ENCODE data around the gene KRCC1.
"Not testable (repeated sequence)": the region's sequence is repeated elsewhere in the genome, so short reads cannot be mapped to it uniquely, and the experiment has no call there.

Gene KRCC1

GRCh38 chr2:88074854-88075292, 19.3 kb upstream of the KRCC1 start:
- DNase-seq (ENCODE audit: low read depth in 2 of 2), result no peak

DNA sequence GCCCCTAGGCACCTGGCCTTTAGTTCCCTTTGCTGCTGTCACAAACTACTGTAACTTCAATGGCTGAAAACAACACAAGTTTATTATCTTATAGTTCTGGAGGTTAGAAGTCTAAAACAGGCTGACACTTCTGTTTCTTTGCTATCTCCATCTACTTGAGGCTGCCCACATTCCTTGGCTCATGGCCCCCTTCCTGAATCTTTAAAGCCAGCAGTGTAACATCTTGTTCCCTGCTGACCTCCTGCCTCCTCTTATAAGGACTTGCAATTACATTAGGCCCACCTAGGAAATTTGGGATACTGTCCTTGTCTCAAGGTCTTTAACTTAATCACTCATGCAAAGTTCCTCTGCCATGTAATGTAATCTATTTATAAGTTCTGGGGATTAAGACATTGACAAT, 18.6 kb upstream of the KRCC1 start:
- DNase-seq (ENCODE audit: low read depth in 2 of 2), result no peak

DNA sequence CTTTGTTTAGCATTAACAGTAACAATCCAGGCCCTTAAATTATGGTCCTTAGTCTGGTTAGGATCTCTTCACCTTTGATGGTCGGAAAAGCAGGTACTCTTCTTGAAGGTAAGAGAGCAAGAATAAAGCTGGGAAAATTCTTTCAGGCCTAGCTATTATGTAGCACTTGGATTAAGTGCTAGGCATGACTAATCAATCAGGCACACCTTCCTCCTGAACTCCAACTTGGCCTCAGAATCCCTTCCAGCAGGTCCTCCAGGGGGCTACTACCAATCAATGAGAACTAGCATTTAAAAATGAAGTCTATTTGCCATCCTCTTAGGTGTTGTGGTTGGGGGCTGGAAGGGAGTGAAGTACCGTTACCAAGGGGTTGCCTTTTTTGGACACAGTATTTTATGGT, 15.8 kb upstream of the KRCC1 start:
- no peak for DNase-seq (ENCODE audit: low read depth in 2 of 2)

GRCh38 chr2:88070055-88070454, 14.5 kb upstream of the KRCC1 start:
- no peak for DNase-seq (ENCODE audit: low read depth in 2 of 2)

DNA sequence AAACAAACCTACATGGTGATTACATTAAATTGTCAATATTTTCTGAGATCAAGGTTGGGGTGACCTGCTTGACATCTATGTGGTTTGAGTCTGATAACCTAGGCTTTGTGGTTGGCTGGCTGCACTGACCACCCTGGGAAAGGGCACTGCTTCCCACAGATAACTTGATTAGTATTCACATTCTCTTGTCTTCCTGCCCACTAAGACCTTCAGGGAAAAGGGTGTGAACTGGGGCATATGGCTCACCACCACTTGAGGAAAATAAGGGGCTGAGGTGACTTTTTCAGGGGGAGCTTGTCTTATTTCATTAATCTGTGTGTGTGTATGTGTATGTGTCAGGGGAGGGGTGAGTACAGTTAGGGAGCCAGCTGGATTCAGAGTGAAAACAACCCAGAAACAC, 13.5 kb upstream of the KRCC1 start:
- DNase-seq (ENCODE audit: low read depth in 2 of 2), result no peak

DNA sequence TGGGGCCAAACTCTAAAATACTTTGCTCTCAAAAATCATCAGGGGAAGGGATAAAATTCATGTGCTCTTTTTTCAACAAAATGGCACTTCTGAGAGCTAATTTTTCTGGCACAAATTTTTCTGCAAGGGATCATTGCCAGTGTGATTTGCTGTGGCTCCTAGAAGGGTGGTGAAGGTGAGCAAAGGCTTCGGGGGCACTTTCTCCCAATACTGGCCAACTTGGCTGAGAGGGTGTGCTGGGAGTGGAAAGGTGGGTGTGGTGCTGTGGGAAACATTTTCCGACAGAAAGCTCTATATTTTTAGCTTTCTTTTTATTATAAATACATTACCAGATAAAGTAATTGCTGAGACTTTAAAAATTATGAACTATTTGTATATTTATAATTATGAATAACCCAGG, 12.5 kb upstream of the KRCC1 start:
- no peak for DNase-seq (ENCODE audit: low read depth in 2 of 2)

GRCh38 chr2:88067598-88067997, 12.0 kb upstream of the KRCC1 start, which contains the start of gene SMYD1:
Gene SMYD1, plus strand, starts transcription at chr2:88067825. Its CDS starts 40 bp downstream, at chr2:88067865.
- DNase-seq (ENCODE audit: low read depth in 2 of 2), result no peak

DNA sequence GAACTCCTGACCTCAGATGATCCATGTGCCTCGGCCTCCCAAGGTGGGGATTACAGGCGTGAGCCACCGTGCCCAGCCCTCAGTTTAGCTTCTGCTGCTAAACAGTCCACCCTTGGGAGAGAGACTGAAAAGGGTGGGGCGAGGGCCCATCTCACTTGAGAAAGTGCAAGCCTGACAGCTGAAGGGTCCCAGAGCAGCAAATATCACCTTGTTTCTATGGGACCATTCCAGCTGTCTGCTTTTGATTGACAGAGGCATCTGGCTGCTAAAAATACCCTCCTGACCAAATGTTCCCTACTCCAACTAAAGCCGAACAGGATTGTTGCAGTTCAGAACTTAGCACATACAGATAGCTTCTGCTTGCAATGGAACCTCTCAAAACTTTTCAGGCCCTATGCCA, 11.6 kb upstream of the KRCC1 start:
- no peak for DNase-seq (ENCODE audit: low read depth in 2 of 2)

- DNase-seq (ENCODE audit: low read depth in 2 of 2), result no peak
These were observed 11.0 kb upstream of the KRCC1 start for GRCh38 chr2:88066543-88066942.

DNA sequence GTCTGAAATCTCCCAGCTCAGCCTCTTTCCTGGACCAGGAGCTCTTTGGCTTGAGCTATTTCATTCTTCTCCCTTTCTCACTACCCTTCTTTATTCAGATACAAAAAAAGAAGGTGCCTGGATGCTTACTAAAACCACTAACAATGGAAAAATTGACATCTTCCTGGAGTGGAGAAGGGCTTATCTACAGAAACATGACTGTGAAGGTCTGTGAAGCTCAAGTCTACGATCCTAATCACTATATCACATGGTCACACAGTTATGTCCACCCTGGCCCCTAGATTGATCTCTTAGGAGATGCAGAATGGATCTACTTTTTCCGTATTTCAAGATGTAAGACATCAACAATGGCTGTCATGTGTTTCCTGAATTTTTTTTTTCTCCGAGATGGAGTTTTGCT, 5.7 kb upstream of the KRCC1 start:
- no peak for DNase-seq (ENCODE audit: low read depth in 2 of 2)

- no peak for DNase-seq (ENCODE audit: low read depth in 2 of 2)
These were observed 5.3 kb upstream of the KRCC1 start for GRCh38 chr2:88060907-88061275.

DNA sequence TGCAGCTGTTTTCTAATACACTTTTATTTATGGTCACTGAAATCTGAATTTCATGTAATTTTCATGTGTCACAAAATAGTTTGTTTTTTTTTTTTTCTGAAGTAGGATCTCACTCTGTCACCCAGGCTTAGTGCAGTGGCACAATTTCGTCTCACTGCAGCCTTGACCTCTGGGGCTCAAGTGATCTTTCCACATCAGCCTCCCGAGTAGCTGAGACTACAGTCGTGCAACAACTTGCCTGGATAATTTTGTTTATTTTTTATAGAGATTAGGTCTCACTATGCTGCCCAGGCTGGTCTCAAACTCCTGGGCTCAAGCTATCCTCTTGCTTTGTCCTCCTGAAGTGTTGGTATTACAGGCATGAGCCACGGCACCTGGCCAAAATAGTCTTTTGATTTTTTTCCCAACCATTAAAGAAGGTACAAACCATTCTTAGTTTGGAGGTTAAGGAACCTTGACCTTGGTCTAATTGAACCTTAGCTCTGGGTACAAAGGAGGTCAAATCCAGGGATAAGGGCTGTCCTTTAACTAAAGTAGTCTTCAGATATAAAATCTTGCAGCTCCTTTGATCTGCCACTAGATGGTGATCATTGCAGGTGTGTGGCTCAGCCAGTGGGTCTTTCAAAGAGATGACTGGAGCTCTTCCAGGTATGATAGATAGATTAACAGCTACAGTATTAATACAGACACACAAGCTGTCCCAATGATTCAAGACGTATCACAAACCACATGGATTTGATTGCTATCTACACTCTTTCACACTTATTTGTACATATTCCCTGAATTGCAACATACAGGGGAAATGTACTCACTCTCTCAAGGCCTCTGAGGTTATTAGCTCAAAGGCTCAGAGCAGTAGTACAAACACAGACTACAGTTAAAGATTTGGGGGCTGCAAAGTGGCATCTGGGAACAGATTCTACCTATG, 4.7 kb upstream of the KRCC1 start:
- DNase-seq (ENCODE audit: low read depth in 2 of 2), result no peak

DNA sequence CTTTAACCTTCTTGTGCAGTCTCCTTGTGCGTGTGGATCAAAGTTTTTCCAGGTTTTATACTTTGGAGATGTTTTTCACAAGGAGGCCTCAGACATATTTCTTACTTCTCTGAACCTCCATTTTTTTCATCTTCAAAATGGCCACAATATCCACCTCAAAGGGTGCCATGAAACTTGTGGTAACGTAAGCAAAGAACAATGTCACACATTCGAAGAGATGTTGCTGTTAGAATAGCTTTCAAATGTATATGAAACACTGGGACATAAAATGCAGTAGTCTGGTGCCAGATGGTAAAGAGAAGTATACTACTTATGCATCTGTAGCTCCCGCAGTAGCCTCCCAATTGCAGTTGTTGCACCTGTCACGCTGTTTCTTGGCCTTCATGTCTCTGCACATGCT, 2.6 kb upstream of the KRCC1 start:
- DNase-seq (ENCODE audit: low read depth in 2 of 2), result no peak

GRCh38 chr2:88057437-88057844, 1.9 kb upstream of the KRCC1 start:
- no peak for DNase-seq (ENCODE audit: low read depth in 2 of 2)

- DNase-seq (ENCODE audit: low read depth in 2 of 2), result no peak
These were observed 707 bp downstream of the KRCC1 start for GRCh38 chr2:88054782-88055370.

- no peak for DNase-seq (ENCODE audit: low read depth in 2 of 2)
These were observed 1.4 kb downstream of the KRCC1 start for GRCh38 chr2:88053934-88054781.

DNA sequence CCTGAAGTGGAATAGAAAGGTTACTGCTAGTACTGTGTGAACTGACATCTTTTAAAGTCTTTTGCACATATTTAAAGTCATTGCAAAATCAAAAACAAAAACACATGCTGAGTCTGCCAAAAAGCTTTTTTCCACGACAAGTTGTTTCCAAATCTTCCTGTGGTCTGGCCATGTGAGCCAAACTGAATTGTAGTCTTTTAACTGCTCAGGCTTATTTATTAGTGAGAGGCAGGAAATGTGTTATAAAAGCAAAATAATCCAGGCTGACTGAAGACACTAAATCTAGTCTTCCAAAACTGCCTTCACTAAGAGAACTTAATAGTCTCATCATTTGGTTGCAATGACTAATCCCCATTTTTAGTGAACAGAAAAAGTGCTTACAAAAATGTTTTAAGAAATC, 2.3 kb downstream of the KRCC1 start:
- no peak for DNase-seq (ENCODE audit: low read depth in 2 of 2)

DNA sequence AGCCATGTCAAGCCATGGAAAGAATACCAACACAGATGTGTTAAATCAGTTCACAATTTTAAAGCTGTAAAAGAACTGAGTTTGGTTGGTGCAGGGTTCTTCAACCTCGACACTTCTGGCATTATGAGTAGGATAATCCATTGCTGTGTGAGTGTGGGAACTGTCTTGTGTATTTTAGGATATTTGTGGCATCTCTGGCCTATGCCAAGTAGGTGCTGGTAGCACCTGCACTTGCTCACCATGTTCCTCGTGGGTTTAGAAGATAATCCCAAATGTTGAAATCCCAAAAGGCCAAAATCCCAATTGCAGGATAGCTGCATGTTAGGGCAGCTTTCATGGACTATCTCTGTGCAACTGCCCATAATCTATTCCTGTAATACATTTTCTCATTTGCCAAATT, 3.8 kb downstream of the KRCC1 start:
- no peak for DNase-seq (ENCODE audit: low read depth in 2 of 2)

DNA sequence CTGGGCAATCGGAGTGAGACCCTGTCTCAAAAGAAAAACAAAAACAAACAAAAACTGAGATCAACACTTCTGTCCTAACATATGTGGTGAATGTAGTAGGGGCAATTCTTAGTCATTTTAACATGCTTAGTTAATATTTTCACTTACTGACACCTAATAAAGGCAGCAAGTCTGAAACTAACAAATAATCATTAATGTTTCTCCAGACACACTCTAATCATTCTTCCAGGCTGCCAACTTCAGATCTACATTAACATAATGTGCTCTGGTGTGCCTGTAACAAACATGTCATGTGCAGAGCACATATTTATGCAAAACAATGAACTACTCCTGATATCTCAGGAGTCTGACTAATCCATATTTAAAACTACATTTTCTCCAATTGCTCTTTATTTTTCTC, 6.0 kb downstream of the KRCC1 start:
- no peak for DNase-seq (ENCODE audit: low read depth in 2 of 2)

DNA sequence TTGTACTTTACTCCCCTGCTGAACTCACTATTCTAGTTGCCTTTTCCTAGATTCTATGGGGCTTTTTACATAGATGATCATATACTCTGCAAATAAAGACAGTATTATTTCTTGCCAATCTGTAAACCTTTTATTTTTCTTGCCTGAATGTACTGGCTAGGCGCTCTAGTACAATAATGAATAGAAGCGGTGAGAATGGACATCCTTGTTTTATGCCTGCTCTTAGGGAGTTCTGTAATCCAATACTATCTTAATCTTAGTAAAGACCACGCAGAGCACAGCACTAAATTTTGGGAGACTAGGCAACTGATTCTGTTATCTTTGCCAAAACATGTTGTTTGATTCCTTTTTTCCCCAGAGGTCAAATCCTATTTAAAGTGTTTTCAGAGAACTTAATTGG, 7.0 kb downstream of the KRCC1 start:
- DNase-seq (ENCODE audit: low read depth in 2 of 2), result no peak

DNA sequence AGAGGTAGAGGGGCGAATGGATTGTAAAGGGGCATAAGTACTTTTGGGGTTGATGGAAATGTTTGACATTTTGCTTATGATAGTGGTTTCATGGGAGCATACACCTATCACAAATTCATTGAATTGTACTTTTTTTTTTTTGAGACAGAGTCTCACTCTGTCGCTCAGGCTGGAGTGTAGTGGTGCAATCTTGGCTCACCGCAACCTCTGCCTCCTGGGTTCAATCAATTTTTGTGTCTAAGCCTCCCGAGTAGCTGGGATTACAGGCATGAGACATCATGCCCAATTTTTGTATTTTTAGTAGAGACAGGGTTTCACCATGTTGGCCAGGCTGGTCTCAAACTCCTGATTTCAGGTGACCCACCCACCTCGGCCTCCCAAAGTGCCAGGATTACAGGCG, 10.0 kb downstream of the KRCC1 start:
- DNase-seq (ENCODE audit: low read depth in 2 of 2), result not testable (repeated sequence)

DNA sequence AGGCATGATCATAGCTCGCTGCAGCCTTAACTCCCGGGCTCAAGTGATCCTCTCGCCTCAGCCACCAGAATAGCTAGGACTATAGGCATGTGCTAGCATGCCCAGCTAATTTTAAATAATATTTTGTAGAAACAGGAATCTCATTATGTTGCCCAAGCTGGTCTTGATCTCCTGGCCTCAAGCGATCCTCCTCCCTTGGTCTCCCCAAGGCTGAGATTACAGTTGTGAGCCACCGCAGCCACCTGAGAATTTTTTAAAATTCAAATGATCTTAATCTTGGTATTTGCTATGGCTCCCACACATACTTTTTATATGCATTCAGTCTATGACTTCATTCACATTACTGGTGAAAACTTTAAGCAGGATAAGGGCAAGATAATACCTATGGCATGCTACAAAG, 13.1 kb downstream of the KRCC1 start:
- no peak for DNase-seq (ENCODE audit: low read depth in 2 of 2)
